ENCODE data around the gene CHRDL2. TPM values are rescaled to one million over a fixed set of nuclear protein-coding genes. Genes with fewer than 3 reads are reported as not detected.

CHRDL2 gene
- total RNA-seq, 3 donors from 2014 or later, result 4.2 TPM; not detected in 2

DNA sequence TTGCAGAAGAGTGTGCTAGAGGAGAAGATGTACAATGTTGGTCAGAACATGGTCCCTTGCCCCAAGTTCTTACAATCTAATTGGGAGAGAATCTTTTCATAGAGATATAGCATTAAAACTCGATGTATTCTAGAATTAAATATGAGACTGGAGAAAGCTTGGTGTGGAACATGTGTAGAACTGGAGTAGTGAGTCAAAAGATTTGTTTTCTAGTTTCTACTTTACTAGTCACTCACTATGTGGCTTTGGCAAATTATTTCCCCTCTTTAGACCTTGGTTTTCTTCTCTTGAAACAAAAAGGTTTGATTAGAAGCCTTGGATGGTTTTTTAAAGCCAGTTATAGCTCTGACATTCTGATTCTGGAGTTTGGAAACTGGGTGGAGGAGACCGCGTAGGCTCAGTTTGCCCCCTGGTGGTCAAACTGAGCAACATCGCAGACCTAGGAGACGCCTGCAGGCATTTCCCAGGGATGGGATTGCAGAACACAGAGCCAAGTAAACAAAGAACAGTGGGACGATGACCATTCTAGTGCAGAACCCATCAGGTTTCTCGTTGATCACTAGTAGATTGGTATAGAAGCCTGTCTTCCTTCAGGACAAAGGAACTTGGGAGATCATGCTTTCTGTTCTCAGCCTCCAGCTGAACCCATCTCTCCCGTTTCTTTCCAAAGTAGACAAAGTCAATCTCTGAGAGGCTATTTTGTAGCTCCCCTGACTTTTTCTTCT is 8.5 kb upstream of the CHRDL2 start:
- TF ChIP-seq, protein P1, sequence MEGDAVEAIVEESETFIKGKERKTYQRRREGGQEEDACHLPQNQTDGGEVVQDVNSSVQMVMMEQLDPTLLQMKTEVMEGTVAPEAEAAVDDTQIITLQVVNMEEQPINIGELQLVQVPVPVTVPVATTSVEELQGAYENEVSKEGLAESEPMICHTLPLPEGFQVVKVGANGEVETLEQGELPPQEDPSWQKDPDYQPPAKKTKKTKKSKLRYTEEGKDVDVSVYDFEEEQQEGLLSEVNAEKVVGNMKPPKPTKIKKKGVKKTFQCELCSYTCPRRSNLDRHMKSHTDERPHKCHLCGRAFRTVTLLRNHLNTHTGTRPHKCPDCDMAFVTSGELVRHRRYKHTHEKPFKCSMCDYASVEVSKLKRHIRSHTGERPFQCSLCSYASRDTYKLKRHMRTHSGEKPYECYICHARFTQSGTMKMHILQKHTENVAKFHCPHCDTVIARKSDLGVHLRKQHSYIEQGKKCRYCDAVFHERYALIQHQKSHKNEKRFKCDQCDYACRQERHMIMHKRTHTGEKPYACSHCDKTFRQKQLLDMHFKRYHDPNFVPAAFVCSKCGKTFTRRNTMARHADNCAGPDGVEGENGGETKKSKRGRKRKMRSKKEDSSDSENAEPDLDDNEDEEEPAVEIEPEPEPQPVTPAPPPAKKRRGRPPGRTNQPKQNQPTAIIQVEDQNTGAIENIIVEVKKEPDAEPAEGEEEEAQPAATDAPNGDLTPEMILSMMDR (IDR thresholded peaks at IDR 0.05), result peak; percentile 73 to 75 (median 74)
- TF ChIP-seq POLR2AphosphoS5 (IDR thresholded peaks at IDR 0.05), result no peak
- Histone ChIP-seq H3K27ac (no peak overlapping the region), H3K4me1 (no peaks in the 10 kb centered on the region), H3K9me3 (no peaks in the 10 kb centered on the region), H3K27me3 (peaks cover 0 to 5% of the 10 kb centered on the region in 2 donors), H3K4me3 (no peak overlapping the region), H3K36me3 (no peaks in the 10 kb centered on the region)
- intact Hi-C loops (cut with DNase I; ENCODE audit: low total_unique reads), result no loop called here
- DNase-seq (ENCODE audit: low spot score in 2 of 2), result no peak

DNA sequence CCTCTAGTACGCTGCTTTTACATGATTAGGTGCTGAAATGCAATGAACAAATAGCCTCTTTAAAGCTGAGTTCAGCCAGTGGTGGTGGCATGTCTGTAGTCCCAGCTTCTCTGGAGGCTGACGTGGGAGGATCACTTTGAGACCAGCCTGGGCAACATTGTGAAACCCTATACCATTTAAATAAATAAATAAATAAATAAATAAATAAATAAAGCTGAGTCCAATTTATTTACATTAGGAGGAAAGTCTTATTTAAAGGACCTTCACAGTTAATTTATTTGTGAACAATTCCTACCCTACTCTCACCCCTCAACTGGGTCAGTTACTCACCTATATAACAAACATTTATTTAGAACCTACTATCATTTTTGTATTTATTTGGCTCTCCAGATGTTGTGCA is 4.8 kb upstream of the CHRDL2 start:
- Histone ChIP-seq H3K27me3 (peaks cover 5 to 35% of the 10 kb centered on the region in 2 donors), H3K27ac (no peak overlapping the region), H3K4me3 (no peak overlapping the region), H3K36me3 (no peaks in the 10 kb centered on the region), H3K4me1 (peaks cover 0 to 3% of the 10 kb centered on the region in 2 donors), H3K9me3 (no peaks in the 10 kb centered on the region)
- intact Hi-C loops (cut with DNase I; ENCODE audit: low total_unique reads), result no loop called here
- TF ChIP-seq, protein P1 (IDR thresholded peaks at IDR 0.05), result no peak
- TF ChIP-seq POLR2AphosphoS5 (IDR thresholded peaks at IDR 0.05), result no peak
- no peak for TF ChIP-seq POLR2A (IDR thresholded peaks at IDR 0.05)
- DNase-seq (ENCODE audit: low spot score in 2 of 2), result no peak

DNA sequence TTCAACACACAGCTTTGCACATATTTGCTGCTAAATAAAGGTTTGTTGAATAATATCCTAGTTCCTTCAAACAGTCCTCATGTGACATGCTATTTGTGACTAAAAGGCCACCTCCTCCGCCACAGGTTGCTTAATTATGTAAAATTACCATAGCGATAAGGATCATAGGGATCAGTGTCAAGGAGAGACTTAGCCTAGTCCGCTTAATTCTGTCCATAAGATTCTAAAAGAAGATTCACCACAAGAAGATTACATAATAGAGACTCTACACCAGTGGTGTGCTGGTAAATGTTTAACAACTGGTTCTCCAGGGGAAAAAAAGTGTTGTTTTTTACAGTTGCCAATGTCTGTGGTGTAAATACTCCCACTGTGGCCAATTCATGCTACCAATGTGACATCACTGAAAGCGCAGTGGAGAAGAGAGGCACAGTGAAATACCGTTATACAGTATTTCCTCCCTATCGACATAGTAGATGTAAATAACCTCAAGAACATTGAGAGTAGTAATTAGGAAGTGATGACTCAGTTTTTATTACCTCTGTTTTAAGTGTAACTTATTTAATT is 4.2 kb upstream of the CHRDL2 start:
- intact Hi-C loops (cut with DNase I; ENCODE audit: low total_unique reads), result no loop called here
- Histone ChIP-seq H3K9me3 (no peaks in the 10 kb centered on the region), H3K27ac (no peak overlapping the region), H3K4me1 (peaks cover 0 to 3% of the 10 kb centered on the region in 2 donors), H3K36me3 (no peaks in the 10 kb centered on the region), H3K4me3 (no peak overlapping the region), H3K27me3 (peaks cover 5 to 41% of the 10 kb centered on the region in 2 donors)
- no peak for DNase-seq (ENCODE audit: low spot score in 2 of 2)
- no peak for TF ChIP-seq POLR2A (IDR thresholded peaks at IDR 0.05)
- TF ChIP-seq POLR2AphosphoS5 (IDR thresholded peaks at IDR 0.05), result no peak
- TF ChIP-seq, protein P1 (IDR thresholded peaks at IDR 0.05), result no peak

DNA sequence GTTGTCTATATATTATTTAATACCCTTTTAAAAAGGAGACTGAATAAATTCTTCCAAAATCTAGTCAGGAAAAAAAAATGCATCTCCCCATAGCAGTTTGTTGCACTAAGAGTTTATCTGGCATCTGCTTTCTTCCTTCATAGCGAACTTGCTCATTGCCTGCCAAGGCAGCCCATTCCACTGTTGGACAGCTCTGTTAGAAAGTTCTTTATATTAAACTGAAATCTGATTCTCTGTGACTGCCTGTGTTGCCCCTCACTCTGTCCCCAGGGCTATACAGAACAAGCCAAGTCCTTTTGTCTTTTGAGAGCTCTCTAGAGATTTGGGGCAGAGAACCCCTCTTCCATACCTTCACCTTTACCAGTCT is 3.3 kb upstream of the CHRDL2 start:
- Histone ChIP-seq H3K27me3 (peaks cover 5 to 47% of the 10 kb centered on the region in 2 donors), H3K36me3 (no peaks in the 10 kb centered on the region), H3K27ac (no peak overlapping the region), H3K9me3 (no peaks in the 10 kb centered on the region), H3K4me3 (no peak overlapping the region), H3K4me1 (peaks cover 0 to 3% of the 10 kb centered on the region in 2 donors)
- no peak for DNase-seq (ENCODE audit: low spot score in 2 of 2)
- intact Hi-C loops (cut with DNase I; ENCODE audit: low total_unique reads), result no loop called here
- TF ChIP-seq POLR2AphosphoS5 (IDR thresholded peaks at IDR 0.05) (no peak), POLR2A (IDR thresholded peaks at IDR 0.05) (no peak)
- TF ChIP-seq, protein P1 (IDR thresholded peaks at IDR 0.05), result no peak

DNA sequence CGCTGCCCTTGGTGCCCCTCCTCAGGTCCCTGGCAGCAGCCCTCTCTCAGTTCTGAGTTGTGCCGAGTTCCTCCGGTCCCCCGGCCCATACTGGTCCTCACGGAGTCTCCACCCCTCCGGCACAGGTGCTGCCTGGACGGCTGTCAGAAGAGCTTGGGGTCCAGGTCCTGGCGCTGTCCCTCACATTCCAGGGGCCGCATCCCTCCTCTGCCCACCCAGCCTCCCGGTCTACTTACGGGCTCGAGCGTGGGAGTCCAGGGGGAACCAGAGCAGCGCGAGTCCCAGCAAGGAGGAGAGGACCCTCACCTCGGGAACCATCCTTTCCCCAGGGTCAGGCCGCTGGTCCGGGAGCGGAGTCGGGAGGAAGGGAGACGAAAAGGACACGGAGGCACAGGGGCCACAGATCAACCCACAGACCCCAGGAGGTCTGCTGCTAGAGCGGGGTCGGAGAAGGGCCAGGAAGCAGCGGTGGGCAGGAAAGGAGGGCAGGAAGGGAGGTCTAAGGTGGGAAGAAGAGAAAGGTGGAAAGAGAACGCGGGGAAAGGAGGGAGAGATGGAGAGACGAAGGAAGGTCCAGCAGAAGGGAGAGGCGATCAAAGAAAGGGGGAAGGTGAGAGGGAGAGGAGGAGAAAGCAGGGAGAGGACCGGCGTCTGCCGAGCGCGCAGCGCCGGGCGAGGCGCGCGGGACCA is 510 bp downstream of the CHRDL2 start:
- peak overlapping the region in 2 of 3 donors; percentile 40 to 64 for H3K4me3 ChIP-seq
- no peak overlapping the region for H3K27ac ChIP-seq
- intact Hi-C loops (cut with DNase I; ENCODE audit: low total_unique reads), result no loop called here
- H3K9me3 ChIP-seq, result no peaks in the 10 kb centered on the region
- no peak for TF ChIP-seq POLR2AphosphoS5 (IDR thresholded peaks at IDR 0.05)
- TF ChIP-seq, protein P1 (IDR thresholded peaks at IDR 0.05), result no peak
- no peak for TF ChIP-seq POLR2A (IDR thresholded peaks at IDR 0.05)
- H3K36me3 ChIP-seq, result no peaks in the 10 kb centered on the region
- peaks cover 0 to 3% of the 10 kb centered on the region in 2 donors for H3K4me1 ChIP-seq
- no peak for DNase-seq (ENCODE audit: low spot score in 2 of 2)
- peaks cover 5 to 50% of the 10 kb centered on the region in 2 donors for H3K27me3 ChIP-seq

Data from breast epithelium (tissue), 4 donors.